ENCODE data around the gene KCNA3. TPM values are rescaled to one million over a fixed set of nuclear protein-coding genes. Genes with fewer than 3 reads are reported as not detected.

The KCNA3 gene
- total and polyA plus RNA-seq, 4 donors, result 0.23 to 2.2 (median 0.34) TPM

DNA sequence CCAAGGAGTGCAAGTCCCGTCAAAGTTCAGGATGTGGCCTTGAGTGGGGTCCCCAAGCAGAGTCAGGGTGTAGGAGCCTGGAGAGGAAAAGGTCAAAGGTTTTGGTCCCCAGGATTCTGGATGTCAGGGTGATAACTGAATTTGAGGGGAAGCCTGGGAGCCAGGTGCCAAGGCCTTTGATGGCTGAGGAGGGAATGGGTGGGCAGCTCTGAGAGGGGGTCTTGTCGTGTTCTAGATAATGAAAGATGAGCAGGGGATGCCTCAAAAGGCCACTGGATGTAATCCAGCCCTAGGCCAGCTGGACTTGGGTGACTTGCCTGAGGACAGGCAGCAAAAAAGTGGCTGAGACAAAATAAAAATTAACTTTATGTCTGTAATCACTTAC lies 41.1 kb downstream of the KCNA3 start:
- no peak for DNase-seq (ENCODE audit: low spot score)
- Histone ChIP-seq H3K27ac (ENCODE audit: low read depth in 1 of 2, low read length in 2 of 2) (no peak overlapping the region), H3K36me3 (ENCODE audit: control insufficient read depth in 4 of 4, insufficient read depth in 3 of 4, low read depth in 1 of 4, low read length in 3 of 4) (no peaks in the 10 kb centered on the region), H3K9me3 (ENCODE audit: control insufficient read depth in 4 of 4, low read length in 3 of 4) (no peaks in the 10 kb centered on the region), H3K27me3 (ENCODE audit: control insufficient read depth in 4 of 4, insufficient read depth in 4 of 4, low read length in 3 of 4) (no peaks in the 10 kb centered on the region), H3K9ac (ENCODE audit: low read depth in 1 of 2, low read length in 2 of 2) (no peak overlapping the region), H3K4me1 (ENCODE audit: control insufficient read depth in 4 of 4, insufficient read depth in 4 of 4, low read length in 3 of 4) (no peaks in the 10 kb centered on the region), H3K4me3 (ENCODE audit: low read depth in 1 of 3, low read length in 3 of 3) (no peak overlapping the region)
- WGBS, result 67% methylated on average over 2 of the region's 2 CpGs
- no peak for TF ChIP-seq TAF1 (conservative IDR thresholded peaks at IDR 0.05)
- no peak for TF ChIP-seq FOXA1 (IDR thresholded peaks at IDR 0.05)
- no peak for TF ChIP-seq GABPA (IDR thresholded peaks at IDR 0.05 in 1 of 2, conservative IDR thresholded peaks at IDR 0.05 in 1 of 2)
- no peak for TF ChIP-seq FOXA2 (IDR thresholded peaks at IDR 0.05)
- no peak for TF ChIP-seq JUND (IDR thresholded peaks at IDR 0.05)
- no peak for TF ChIP-seq HNF4A (conservative IDR thresholded peaks at IDR 0.05)
- no peak for TF ChIP-seq YY1 (IDR thresholded peaks at IDR 0.05)
- TF ChIP-seq, protein P1, sequence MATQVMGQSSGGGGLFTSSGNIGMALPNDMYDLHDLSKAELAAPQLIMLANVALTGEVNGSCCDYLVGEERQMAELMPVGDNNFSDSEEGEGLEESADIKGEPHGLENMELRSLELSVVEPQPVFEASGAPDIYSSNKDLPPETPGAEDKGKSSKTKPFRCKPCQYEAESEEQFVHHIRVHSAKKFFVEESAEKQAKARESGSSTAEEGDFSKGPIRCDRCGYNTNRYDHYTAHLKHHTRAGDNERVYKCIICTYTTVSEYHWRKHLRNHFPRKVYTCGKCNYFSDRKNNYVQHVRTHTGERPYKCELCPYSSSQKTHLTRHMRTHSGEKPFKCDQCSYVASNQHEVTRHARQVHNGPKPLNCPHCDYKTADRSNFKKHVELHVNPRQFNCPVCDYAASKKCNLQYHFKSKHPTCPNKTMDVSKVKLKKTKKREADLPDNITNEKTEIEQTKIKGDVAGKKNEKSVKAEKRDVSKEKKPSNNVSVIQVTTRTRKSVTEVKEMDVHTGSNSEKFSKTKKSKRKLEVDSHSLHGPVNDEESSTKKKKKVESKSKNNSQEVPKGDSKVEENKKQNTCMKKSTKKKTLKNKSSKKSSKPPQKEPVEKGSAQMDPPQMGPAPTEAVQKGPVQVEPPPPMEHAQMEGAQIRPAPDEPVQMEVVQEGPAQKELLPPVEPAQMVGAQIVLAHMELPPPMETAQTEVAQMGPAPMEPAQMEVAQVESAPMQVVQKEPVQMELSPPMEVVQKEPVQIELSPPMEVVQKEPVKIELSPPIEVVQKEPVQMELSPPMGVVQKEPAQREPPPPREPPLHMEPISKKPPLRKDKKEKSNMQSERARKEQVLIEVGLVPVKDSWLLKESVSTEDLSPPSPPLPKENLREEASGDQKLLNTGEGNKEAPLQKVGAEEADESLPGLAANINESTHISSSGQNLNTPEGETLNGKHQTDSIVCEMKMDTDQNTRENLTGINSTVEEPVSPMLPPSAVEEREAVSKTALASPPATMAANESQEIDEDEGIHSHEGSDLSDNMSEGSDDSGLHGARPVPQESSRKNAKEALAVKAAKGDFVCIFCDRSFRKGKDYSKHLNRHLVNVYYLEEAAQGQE (IDR thresholded peaks at IDR 0.05), result no peak
- TF ChIP-seq, protein P2, sequence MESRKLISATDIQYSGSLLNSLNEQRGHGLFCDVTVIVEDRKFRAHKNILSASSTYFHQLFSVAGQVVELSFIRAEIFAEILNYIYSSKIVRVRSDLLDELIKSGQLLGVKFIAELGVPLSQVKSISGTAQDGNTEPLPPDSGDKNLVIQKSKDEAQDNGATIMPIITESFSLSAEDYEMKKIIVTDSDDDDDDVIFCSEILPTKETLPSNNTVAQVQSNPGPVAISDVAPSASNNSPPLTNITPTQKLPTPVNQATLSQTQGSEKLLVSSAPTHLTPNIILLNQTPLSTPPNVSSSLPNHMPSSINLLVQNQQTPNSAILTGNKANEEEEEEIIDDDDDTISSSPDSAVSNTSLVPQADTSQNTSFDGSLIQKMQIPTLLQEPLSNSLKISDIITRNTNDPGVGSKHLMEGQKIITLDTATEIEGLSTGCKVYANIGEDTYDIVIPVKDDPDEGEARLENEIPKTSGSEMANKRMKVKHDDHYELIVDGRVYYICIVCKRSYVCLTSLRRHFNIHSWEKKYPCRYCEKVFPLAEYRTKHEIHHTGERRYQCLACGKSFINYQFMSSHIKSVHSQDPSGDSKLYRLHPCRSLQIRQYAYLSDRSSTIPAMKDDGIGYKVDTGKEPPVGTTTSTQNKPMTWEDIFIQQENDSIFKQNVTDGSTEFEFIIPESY (IDR thresholded peaks at IDR 0.05), result no peak
- TF ChIP-seq NR2F2 (IDR thresholded peaks at IDR 0.05), result no peak
- TF ChIP-seq RXRA (IDR thresholded peaks at IDR 0.05), result no peak
- TF ChIP-seq, protein P3, sequence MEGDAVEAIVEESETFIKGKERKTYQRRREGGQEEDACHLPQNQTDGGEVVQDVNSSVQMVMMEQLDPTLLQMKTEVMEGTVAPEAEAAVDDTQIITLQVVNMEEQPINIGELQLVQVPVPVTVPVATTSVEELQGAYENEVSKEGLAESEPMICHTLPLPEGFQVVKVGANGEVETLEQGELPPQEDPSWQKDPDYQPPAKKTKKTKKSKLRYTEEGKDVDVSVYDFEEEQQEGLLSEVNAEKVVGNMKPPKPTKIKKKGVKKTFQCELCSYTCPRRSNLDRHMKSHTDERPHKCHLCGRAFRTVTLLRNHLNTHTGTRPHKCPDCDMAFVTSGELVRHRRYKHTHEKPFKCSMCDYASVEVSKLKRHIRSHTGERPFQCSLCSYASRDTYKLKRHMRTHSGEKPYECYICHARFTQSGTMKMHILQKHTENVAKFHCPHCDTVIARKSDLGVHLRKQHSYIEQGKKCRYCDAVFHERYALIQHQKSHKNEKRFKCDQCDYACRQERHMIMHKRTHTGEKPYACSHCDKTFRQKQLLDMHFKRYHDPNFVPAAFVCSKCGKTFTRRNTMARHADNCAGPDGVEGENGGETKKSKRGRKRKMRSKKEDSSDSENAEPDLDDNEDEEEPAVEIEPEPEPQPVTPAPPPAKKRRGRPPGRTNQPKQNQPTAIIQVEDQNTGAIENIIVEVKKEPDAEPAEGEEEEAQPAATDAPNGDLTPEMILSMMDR (IDR thresholded peaks at IDR 0.05; ENCODE audit: low read depth, low read length, missing input control), result no peak

DNA sequence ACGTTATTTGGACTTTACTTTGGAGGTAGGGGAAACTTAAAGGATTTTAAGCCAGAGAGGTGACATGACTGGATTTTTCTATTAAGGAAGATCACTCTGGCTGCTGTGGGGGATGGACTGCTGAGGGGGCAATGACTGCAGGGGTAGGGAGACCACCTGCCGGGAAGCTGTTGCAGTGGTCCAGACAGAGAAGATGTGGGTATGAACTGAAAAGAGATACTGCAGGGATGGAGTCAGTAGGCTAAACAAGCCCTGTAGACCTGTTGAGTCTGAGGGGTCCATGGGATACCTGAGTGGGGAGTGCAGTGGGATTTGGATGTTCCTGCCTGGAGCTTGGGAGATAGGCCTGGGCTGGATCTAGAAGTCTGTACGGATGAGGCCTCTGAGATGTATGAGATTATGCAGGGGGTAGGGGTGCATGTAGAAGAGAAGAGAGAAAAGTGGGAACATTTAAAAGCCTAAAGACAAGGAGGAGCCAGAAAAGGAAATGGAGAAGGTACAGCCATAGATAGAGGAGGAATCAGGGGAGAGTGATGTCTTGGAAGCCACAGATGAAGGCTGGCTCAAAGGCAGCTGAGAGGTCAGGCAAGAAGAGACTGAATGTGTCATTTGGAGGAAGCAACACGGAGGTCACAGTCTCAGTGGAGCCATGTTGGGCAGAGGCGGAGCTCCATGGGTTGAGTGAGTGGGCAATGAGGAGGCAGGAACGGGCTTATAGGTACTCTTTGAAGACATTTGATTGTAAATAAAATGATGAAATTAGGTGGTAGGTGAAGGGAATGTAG lies 42.7 kb downstream of the KCNA3 start:
- Histone ChIP-seq H3K9ac (ENCODE audit: low read depth in 1 of 2, low read length in 2 of 2) (no peak overlapping the region), H3K9me3 (ENCODE audit: control insufficient read depth in 4 of 4, low read length in 3 of 4) (no peaks in the 10 kb centered on the region), H3K36me3 (ENCODE audit: control insufficient read depth in 4 of 4, insufficient read depth in 3 of 4, low read depth in 1 of 4, low read length in 3 of 4) (no peaks in the 10 kb centered on the region), H3K4me1 (ENCODE audit: control insufficient read depth in 4 of 4, insufficient read depth in 4 of 4, low read length in 3 of 4) (no peaks in the 10 kb centered on the region), H3K27me3 (ENCODE audit: control insufficient read depth in 4 of 4, insufficient read depth in 4 of 4, low read length in 3 of 4) (no peaks in the 10 kb centered on the region), H3K27ac (ENCODE audit: low read depth in 1 of 2, low read length in 2 of 2) (peak overlapping the region in 1 of 2 donors; percentile 15), H3K4me3 (ENCODE audit: low read depth in 1 of 3, low read length in 3 of 3) (no peak overlapping the region)
- 68% methylated on average over 6 of the region's 6 CpGs for WGBS
- DNase-seq (ENCODE audit: low spot score), result no peak
- TF ChIP-seq JUND (IDR thresholded peaks at IDR 0.05) (no peak), NR2F2 (IDR thresholded peaks at IDR 0.05) (no peak), RAD21 (IDR thresholded peaks at IDR 0.05) (no peak)
